ENCODE results near the gene RASSF7.

RASSF7 gene

GRCh38 chr11:553083-553987 is 7.4 kb upstream of the RASSF7 start:
- DNase-seq: no peak

- no peak for DNase-seq
These were observed 6.8 kb upstream of the RASSF7 start for GRCh38 chr11:553988-554340.

GRCh38 chr11:554428-555226 is 6.1 kb upstream of the RASSF7 start:
- no peak for DNase-seq

DNA sequence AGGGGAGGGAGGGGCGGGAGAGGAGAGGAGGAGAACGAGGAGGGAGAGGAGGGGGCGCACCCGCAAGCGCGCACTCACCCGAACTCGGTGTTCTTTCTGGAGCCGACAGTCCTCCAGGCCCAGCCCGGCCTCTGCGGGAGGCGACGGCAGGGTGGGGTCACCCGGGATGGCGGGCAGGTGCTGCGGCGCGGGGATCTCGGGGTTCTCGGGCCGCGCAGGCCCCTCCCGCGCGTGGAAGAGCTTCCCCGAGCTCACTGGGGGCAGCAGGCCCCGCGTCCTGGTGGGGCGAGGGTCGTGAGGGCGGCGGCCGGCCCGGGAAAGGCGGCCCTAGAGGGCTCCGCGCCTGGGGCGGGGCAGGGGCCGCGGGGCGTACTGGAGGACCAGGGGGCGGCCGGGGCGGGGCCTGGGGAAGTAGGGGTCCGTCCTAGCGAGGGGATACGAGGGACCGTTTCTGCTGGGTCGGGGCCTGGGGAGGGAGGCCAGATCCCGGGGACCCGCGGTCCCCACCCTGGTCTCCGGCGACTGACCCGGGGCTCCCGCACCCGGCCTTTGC is 5.5 kb upstream of the RASSF7 start:
- no peak for DNase-seq

DNA sequence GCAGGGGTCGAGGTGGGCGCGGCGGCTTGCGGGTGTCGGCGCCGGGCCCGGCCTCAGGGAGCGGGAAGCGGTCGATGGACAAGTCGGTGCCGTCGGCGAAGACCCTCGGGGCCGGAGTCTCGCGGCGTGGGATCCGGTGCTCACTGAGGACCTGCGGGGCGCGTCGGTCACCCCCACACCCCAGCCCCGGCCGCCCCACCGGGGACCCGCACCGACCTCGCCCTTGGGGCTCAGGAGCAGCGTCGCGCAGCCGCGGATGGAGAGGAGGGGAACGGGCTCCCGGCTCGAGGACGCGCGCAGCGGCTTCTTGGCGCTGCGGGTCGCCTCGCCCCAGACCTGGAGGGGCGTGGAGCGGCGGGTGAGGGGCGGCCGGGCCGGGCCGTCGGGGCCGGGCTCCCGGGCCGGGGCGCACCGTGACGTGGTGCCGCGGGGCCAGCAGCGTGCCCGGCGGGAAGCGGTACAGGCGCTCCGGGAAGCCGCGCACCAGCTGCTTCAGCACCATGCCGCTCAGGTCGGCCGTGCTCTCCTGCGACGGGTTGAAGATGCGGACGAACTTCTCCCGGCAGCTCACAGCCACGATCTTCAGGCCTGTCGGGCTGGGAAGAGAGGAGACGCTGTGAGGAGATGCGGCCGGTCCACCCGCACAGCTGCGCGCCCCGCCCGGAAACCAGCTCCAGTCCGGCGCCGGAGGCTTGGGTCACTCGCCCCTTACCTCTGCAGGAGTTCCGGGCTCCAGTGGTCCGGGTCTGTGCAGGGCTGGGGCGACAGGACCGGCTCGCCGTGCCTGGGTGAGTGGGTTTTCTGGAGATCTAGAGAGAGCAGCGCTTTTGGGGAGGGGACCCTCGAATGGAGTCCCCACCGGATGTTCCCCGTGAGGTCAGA is 4.7 kb upstream of the RASSF7 start:
- DNase-seq: no peak

- DNase-seq: no peak
These were observed 4.0 kb upstream of the RASSF7 start for GRCh38 chr11:556662-557256.

DNA sequence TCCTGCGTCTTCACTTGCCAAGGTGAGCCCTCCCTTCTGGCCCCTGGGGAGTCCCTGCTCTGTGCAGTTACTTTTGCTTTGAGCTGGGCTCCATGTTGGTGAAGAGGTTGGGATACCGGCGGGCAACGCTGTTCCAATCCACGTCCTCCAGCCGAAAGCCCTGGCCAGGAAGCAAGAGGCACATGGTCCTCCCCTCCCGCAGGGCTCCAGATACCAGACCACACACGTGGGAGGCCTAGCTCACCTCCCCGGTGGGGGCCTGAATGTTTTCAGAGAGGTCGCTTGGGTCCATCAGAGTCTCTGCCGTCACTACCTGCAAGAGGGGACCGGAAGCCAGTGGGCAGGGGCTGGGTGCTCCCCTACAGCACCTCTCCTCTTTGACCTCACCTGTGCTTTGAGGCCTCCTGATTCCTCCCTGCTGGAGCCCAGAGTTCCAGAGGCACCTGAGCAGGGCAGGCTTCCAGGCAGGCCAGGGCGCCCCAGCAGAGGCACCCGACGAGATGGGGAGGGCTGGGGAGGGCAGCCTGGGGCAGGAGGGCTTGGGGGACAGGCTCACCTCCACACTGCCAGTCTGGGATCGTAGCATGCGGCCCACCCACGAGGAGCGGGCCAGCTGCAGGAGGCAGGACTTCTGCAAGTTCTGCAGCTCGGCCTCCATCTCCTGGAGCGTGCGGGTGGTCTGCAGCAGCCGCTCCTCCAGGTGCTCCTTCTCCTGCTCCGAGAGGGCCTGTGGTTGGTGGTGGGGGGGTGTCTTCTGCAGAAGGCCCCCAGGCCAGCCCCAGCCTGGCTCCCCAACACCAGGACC is 3.2 kb upstream of the RASSF7 start:
- no peak for DNase-seq

GRCh38 chr11:558503-558902 is 2.3 kb upstream of the RASSF7 start:
- no peak for DNase-seq

GRCh38 chr11:559020-559620 is 1.6 kb upstream of the RASSF7 start:
- DNase-seq: no peak

DNA sequence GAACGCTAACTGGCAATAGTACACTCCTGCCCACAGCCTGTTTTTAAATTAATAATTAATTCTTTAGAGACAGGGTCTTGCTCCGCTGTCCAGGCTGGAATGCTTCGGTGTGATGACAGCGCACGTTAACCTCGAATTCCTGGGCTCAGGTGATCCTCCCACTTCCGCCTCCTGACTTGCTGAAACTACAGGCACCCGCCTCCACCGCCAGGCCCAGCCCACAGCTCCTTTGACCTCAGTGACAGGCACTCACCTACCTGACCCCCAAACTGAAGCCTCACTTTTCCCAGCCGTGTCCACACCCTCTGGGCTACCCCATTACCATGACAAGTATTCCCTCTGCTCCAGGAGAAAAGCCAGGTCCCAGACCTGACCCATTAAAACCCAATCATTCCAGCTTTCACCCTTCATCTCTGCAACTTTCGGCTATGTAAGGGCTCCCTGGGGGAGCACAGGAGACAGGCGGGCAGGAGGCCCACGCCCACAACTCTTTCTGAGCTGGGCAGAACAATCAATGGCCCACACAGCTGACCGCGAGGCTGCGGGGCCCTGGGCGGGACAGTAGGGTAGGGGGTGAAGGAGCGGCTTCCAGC is 962 bp upstream of the RASSF7 start:
- DNase-seq: no peak

DNA sequence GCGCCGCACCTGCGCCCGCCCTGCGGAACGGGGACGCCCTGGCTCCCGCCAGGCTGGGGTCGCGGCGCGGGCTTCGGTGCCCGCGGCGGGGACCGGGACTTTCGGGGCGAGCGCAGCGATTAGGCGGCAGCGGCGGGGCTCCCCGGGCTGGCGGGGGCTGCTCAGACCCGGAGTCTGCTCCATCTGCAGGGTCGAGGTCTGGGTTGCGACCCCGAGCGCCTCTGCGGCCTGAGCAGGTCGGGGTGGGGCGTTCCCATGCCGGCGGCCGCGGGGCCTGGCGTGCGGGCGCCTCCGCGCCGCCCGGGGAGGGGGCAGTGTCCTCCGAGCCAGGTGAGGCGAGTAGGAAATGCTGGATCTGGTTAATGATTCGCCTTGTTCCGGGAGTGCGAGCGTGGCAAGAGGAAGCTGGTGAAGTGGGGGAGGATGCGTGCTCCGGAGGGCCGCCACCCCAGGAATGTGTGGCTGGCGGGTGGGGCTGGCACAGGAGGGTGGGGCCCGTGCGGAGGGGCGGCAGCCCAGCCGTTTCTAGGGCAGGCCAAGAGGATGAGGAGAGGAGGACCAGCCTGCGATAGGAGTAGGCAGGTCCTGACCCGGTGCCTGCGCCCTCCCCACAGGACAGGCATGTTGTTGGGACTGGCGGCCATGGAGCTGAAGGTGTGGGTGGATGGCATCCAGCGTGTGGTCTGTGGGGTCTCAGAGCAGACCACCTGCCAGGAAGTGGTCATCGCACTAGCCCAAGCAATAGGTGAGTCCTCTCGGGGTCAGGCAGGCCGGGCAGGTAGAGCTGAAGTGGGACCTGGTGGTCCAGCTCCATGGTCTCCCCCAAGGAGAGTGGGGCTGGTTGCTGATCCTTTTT is 606 bp downstream of the RASSF7 start:
- DNase-seq: peak in 1 of 2 donors; percentile 10

DNA sequence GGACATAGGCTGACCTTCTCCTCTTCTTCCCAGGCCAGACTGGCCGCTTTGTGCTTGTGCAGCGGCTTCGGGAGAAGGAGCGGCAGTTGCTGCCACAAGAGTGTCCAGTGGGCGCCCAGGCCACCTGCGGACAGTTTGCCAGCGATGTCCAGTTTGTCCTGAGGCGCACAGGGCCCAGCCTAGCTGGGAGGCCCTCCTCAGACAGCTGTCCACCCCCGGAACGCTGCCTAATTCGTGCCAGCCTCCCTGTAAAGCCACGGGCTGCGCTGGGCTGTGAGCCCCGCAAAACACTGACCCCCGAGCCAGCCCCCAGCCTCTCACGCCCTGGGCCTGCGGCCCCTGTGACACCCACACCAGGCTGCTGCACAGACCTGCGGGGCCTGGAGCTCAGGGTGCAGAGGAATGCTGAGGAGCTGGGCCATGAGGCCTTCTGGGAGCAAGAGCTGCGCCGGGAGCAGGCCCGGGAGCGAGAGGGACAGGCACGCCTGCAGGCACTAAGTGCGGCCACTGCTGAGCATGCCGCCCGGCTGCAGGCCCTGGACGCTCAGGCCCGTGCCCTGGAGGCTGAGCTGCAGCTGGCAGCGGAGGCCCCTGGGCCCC is 1.4 kb downstream of the RASSF7 start:
- DNase-seq: no peak

GRCh38 chr11:563066-563811 is 2.5 kb downstream of the RASSF7 start:
- no peak for DNase-seq

DNA sequence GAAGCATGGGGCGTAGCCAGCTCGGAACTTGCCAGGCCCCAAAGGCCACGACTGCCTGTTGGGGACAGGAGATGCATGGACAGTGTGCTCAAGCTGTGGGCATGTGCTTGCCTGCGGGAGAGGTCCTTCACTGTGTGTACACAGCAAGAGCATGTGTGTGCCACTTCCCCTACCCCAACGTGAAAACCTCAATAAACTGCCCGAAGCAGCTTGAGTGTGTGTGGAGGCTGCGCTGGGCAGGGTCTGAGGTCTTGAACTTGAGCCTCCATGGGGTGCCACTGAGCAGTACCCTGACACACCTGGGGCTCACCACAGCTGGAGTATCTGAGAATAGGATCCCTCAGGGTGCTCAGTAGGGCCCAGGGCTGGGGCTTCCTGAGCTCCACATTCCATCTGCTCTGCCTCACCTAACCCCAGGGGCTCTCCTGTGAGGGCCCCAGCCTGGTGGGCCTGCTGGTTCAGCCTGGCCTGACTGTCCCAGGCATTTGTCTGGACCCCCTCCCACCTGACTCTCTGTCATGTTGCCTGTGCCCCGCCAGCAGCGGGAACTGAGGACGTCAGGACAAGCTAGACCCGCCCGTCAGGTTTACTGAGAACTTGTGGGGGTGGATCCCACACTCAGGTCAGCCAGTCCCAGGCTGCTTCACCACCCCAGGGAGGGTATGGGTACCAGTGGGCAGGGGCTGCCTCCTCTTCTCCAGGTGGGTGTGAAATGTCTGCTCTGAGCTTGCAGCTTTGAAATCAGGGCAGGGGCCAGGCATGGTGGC is 3.2 kb downstream of the RASSF7 start:
- DNase-seq: no peak

DNA sequence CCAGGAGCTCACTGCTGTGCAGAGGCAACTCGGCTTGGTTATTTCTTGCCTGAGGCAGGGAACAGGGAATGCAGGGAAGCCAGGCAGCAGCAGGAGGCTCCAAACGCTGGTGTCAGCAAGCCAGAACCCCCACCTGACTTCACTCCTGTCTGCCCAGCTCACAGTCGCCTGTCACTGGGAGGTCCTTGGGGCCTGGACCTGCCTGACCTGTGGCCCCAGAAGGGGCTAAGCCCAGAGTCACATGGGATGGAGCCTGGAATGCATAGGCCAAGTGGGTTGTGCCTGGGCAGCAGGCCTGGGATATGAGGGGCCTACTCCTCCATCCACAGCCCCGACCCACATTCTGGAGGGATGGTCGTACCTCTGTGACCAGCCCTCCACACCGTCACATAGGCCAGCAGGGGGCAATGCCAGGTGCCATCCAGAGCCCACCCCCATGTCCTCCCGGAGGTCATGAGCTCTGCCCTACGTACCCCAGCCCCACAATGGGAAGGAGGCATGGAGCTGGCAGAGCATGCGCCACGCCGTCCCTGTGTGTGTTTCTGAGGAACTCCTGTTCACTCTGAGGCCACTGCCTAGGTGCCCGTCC is 5.2 kb downstream of the RASSF7 start:
- no peak for DNase-seq

DNA sequence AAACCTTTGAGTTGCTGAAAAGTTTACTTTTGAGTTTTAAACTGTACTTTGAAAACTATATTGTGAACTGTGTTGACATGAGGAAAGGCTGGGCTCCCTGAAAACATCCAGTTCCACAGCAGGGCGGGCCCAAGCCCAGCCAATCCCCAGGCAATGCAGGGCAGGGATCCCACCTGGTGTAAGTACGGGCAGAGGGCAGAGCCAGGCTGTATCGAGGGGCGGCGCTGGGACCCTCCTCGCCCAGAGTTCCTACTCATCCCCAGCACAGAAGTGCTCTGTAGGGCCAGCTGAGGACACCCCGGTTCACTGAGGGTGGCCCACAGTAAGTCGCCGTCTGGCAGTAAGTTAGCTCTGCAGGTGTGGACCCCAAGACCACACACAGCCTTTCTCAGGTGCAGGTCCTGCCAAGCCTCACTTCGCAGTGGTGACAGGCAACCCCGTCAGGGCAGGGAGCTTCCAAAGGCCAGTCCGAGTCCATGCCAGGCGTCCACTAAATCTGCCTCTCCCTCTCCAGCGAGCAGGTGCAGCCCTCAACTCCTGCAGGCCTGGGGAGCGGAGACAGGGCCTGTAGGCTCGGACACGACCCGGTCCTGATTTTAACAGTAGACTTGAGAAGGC is 6.3 kb downstream of the RASSF7 start:
- no peak for DNase-seq

Data from bone marrow (tissue), 2 donors.